ENCODE measurements around the gene PRKCA. TPM values are rescaled to one million over a fixed set of nuclear protein-coding genes. Genes with fewer than 3 reads are reported as not detected.

The PRKCA gene
- total and polyA plus RNA-seq, 2 of the 13 experiments (the other 11 are each of a cell fraction or from before 2014, with no cell fraction given): 18.5 to 21.5 TPM

DNA sequence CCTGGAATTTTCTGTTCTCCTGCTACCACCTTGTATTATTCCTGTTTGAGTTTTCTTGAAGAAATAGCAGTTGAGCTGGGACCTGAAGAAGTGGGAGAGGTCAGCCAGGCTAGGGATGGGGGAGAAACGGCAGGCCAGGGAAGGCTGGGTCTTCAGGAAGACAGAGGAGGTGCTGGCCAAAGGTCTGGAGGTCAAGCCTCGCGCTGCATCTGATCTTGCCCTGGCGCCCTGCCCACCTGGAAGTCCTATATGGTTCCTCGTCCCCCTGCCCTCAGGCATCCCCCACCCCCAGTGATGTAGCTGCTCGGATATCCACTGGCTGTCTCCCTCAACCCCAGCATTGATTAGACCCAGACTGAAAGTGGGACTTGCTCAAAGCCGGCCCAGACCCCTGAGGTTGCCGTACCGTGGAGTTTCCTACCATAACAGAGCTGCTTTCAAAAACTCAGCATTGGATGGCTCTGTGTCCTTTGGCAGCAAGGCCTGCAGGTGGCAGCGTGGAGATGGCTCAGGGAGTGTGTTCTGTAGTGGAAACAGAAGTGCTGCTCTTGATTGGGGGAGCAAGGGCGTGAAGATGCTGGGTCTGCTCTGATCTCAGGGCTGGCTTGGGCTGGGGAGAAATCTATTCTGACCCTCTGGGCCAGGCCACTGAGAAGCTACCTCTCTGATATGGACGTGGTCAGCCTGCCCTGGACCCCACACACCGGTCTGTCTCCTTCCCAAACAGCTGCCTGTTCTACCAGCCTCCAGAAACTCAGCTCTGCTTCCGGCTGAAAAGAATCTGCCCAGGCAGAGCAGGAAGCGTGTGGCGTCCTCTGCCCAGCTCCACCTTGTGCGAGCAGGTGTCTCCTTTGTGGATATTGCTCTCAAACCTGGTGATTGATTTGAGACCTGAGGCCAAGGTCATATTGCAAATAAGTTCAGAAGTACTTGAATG, 425.5 kb downstream of the PRKCA start (continued):
- no peak for TF ChIP-seq TEAD2 (CRISPR knock-in tag; IDR thresholded peaks at IDR 0.05)
- TF ChIP-seq ZNF292 (CRISPR knock-in tag; IDR thresholded peaks at IDR 0.05; ENCODE audit: borderline replicate concordance, low read depth): no peak
- TF ChIP-seq ZNF7 (CRISPR knock-in tag; IDR thresholded peaks at IDR 0.05): no peak
- TF ChIP-seq ZNF547 (CRISPR knock-in tag; IDR thresholded peaks at IDR 0.05): no peak
- TF ChIP-seq, protein P1, sequence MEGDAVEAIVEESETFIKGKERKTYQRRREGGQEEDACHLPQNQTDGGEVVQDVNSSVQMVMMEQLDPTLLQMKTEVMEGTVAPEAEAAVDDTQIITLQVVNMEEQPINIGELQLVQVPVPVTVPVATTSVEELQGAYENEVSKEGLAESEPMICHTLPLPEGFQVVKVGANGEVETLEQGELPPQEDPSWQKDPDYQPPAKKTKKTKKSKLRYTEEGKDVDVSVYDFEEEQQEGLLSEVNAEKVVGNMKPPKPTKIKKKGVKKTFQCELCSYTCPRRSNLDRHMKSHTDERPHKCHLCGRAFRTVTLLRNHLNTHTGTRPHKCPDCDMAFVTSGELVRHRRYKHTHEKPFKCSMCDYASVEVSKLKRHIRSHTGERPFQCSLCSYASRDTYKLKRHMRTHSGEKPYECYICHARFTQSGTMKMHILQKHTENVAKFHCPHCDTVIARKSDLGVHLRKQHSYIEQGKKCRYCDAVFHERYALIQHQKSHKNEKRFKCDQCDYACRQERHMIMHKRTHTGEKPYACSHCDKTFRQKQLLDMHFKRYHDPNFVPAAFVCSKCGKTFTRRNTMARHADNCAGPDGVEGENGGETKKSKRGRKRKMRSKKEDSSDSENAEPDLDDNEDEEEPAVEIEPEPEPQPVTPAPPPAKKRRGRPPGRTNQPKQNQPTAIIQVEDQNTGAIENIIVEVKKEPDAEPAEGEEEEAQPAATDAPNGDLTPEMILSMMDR (CRISPR knock-in tag; IDR thresholded peaks at IDR 0.05): peak; percentile 89
- TF ChIP-seq ZNF619 (CRISPR knock-in tag; IDR thresholded peaks at IDR 0.05): no peak
- TF ChIP-seq ZNF768 (CRISPR knock-in tag; IDR thresholded peaks at IDR 0.05): no peak
- TF ChIP-seq CBX1 (IDR thresholded peaks at IDR 0.05; ENCODE audit: low read depth): no peak
- TF ChIP-seq JDP2 (CRISPR knock-in tag; IDR thresholded peaks at IDR 0.05; ENCODE audit: borderline replicate concordance): no peak
- TF ChIP-seq FOSL2 (CRISPR knock-in tag; IDR thresholded peaks at IDR 0.05): no peak
- TF ChIP-seq ZSCAN31 (CRISPR knock-in tag; IDR thresholded peaks at IDR 0.05; ENCODE audit: low read depth): no peak
- TF ChIP-seq HES4 (CRISPR knock-in tag; IDR thresholded peaks at IDR 0.05; ENCODE audit: borderline replicate concordance): no peak
- no peak for TF ChIP-seq ZNF746 (CRISPR knock-in tag; IDR thresholded peaks at IDR 0.05)
- no peak for TF ChIP-seq PRMT3 (CRISPR knock-in tag; IDR thresholded peaks at IDR 0.05; ENCODE audit: borderline replicate concordance, low read depth)
- no peak for TF ChIP-seq ZNF674 (CRISPR knock-in tag; IDR thresholded peaks at IDR 0.05; ENCODE audit: low read depth)
- TF ChIP-seq HMG20A (CRISPR knock-in tag; IDR thresholded peaks at IDR 0.05; ENCODE audit: borderline replicate concordance): no peak
- TF ChIP-seq SMYD3 (CRISPR knock-in tag; IDR thresholded peaks at IDR 0.05): no peak
- no peak for TF ChIP-seq NFE2L1 (CRISPR knock-in tag; IDR thresholded peaks at IDR 0.05; ENCODE audit: borderline replicate concordance)
- TF ChIP-seq, protein P2, sequence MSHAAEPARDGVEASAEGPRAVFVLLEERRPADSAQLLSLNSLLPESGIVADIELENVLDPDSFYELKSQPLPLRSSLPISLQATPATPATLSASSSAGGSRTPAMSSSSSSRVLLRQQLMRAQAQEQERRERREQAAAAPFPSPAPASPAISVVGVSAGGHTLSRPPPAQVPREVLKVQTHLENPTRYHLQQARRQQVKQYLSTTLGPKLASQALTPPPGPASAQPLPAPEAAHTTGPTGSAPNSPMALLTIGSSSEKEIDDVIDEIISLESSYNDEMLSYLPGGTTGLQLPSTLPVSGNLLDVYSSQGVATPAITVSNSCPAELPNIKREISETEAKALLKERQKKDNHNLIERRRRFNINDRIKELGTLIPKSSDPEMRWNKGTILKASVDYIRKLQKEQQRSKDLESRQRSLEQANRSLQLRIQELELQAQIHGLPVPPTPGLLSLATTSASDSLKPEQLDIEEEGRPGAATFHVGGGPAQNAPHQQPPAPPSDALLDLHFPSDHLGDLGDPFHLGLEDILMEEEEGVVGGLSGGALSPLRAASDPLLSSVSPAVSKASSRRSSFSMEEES (CRISPR knock-in tag; IDR thresholded peaks at IDR 0.05): no peak
- TF ChIP-seq ZNF143 (CRISPR knock-in tag; IDR thresholded peaks at IDR 0.05): no peak
- no peak for TF ChIP-seq SPEN (CRISPR knock-in tag; IDR thresholded peaks at IDR 0.05; ENCODE audit: low read depth)
- TF ChIP-seq RBFOX2 (IDR thresholded peaks at IDR 0.05; ENCODE audit: low read depth, low read length): no peak
- TF ChIP-seq SMARCC2 (IDR thresholded peaks at IDR 0.05): no peak
- TF ChIP-seq, protein P3, sequence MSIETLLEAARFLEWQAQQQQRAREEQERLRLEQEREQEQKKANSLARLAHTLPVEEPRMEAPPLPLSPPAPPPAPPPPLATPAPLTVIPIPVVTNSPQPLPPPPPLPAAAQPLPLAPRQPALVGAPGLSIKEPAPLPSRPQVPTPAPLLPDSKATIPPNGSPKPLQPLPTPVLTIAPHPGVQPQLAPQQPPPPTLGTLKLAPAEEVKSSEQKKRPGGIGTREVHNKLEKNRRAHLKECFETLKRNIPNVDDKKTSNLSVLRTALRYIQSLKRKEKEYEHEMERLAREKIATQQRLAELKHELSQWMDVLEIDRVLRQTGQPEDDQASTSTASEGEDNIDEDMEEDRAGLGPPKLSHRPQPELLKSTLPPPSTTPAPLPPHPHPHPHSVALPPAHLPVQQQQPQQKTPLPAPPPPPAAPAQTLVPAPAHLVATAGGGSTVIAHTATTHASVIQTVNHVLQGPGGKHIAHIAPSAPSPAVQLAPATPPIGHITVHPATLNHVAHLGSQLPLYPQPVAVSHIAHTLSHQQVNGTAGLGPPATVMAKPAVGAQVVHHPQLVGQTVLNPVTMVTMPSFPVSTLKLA (IDR thresholded peaks at IDR 0.05): no peak
- TF ChIP-seq, protein P4, sequence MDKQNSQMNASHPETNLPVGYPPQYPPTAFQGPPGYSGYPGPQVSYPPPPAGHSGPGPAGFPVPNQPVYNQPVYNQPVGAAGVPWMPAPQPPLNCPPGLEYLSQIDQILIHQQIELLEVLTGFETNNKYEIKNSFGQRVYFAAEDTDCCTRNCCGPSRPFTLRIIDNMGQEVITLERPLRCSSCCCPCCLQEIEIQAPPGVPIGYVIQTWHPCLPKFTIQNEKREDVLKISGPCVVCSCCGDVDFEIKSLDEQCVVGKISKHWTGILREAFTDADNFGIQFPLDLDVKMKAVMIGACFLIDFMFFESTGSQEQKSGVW (CRISPR knock-in tag; IDR thresholded peaks at IDR 0.05; ENCODE audit: borderline replicate concordance): no peak
- TF ChIP-seq SP5 (CRISPR knock-in tag; IDR thresholded peaks at IDR 0.05; ENCODE audit: borderline replicate concordance, low read depth): no peak
- no peak for TF ChIP-seq KAT2B (IDR thresholded peaks at IDR 0.05; ENCODE audit: borderline replicate concordance, low read depth, low read length)

All from HepG2 (cell line).